ENCODE measurements around the gene SLC17A7.
"Not testable (repeated sequence)": the region's sequence is repeated elsewhere in the genome, so short reads cannot be mapped to it uniquely, and the experiment has no call there.

The SLC17A7 gene

DNA sequence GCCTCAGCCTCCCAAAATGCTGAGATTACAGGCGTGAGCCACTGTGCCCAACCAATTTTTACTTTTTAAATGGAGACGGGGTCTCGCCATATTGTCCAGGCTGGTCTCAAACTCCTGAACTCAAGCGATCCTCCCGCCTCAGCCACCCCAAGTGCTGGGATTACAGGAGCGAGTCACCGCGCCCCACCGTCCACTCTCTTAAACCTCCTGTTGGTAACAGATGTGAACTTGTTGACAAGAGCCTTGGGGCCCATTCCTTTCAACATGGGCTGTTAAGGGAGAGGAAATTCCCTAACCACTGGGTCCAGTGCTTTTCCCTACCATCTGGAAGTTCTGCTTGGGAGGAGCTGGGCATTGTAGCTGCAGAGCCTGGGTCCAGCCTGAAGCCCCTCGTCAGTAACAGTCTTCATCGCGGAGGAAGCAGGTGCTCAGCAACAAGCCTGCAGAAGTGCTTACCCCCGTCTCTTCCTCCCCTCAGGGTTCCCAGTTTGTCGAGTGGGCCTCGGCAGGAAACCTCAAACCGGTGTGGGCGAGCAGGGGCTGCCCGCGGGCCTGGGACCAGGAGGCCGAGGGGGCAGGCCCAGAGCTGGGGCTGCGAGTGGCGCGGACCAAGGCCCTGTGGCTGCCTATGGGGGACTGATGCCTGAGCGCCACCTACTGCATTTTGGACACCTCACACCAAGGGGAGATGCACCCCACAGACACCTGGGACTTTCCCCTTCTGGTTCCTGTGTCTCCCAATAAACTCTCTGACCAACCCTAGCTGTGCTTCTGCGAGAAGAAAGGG, 28.7 kb upstream of the SLC17A7 start:
- DNase-seq (ENCODE audit: low read depth in 2 of 2): peak; percentile 86 to 93

DNA sequence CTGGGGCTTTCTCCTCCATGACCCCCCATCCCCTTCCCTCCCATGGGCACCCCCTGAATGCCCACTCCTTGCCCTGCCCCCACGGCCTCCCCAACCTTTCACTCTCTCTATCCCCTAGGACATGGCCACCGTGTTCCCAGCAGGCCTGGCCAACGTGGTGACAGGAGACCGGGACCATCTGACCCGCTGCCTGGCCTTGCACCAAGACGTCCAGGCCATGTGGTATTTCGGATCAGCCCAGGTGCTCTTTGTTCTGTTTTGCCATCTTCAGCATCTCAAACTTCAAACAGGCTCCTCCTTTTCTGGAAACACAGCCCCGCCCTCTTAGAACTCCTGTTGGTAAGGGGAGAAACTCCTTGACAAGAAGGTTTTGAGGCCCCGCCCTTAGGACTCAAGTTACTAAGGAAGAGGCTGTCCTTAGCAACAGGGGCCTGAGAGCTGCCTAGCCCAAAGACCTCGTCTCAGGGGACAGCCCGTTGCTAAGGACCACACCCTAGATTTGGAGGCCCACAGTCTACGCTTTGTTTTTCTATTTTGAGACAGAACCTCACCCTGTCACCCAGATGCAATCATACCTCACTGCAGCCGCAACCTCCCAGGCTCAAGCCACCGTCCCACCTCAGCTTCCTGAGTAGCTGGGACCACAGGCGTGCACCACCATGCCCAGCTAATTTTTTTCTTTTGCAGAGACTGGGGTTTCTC, 27.6 kb upstream of the SLC17A7 start:
- peak; percentile 73 to 74 for DNase-seq (ENCODE audit: low read depth in 2 of 2)

DNA sequence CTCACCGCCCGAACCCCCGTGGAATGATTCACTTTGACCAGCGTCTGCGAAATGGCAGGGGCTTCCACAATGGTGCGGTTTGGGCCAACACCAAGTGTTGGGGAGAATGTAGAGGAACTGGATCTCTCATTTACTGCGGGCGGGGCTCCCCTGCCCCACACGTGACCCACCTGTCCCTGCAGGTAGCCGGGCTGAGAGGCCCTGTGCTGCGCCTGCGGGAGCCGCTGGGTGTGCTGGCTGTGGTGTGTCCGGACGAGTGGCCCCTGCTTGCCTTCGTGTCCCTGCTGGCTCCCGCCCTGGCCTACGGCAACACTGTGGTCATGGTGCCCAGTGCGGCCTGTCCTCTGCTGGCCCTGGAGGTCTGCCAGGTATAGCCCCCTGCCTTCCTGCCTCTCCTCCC, 26.9 kb upstream of the SLC17A7 start:
- no peak for DNase-seq (ENCODE audit: low read depth in 2 of 2)

DNA sequence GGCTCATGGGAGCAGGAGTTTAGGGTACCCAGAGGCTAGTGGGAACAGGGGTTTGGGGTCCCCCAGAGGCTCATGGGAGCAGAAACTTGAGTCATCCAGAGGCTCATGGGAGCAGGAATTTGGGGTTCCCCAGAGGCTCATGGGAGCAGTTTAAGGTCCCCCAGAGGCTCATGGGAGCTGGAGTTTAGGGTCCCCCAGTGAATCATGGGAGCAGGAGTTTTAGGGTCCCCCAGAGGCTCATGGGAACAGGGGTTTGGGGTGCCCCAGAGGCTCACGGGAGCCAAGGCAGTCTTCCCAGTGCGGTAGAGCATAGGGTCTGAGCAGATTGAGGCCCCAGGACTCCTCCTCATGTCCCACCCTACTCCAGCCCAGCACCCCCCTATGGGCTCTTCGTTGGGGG, 24.0 kb upstream of the SLC17A7 start:
- no peak for DNase-seq (ENCODE audit: low read depth in 2 of 2)

DNA sequence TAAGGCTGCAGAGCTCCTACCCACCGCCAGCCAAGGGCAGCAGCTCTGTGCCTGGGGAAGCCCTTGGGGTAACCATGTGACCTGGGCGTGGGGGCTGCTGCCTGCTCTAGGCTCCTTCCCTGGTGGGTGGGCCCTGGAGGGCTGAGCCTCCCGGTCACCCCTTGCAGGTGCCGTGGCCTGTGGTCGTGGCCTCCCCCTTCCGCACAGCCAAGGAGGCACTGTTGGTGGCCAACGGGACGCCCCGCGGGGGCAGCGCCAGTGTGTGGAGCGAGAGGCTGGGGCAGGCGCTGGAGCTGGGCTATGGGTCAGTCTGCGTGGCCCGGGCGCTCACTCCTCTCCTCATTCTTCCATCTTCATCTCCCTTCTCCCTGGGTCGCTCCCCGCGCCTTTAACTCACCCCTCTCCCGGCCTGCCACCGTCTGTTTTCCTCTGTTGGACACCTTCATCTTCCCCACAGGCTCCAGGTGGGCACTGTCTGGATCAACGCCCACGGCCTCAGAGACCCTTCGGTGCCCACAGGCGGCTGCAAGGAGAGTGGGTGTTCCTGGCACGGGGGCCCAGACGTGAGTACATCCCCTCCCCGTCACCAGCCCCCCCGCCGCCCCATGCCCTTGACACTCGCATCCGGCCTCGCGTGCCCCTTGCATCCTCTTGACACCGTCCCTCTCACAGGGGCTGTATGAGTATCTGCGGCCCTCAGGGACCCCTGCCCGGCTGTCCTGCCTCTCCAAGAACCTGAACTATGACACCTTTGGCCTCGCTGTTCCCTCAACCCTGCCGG, 22.8 kb upstream of the SLC17A7 start:
- no peak for DNase-seq (ENCODE audit: low read depth in 2 of 2)

DNA sequence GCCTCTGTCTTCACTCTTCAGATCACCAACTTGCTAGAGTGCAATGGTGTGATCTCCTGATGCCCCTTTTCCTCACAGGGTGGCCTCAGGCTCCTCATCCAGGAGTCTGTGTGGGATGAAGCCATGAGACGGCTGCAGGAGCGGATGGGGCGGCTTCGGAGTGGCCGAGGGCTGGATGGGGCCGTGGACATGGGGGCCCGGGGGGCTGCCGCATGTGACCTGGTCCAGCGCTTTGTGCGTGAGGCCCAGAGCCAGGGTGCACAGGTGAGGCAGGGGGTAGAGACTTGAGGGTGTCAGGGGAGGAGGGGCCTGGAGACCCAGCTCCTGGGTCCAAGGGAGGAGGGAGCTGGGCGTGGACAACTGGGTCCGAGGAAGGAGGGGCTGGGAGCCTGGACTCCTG, 21.2 kb upstream of the SLC17A7 start:
- no peak for DNase-seq (ENCODE audit: low read depth in 2 of 2)

DNA sequence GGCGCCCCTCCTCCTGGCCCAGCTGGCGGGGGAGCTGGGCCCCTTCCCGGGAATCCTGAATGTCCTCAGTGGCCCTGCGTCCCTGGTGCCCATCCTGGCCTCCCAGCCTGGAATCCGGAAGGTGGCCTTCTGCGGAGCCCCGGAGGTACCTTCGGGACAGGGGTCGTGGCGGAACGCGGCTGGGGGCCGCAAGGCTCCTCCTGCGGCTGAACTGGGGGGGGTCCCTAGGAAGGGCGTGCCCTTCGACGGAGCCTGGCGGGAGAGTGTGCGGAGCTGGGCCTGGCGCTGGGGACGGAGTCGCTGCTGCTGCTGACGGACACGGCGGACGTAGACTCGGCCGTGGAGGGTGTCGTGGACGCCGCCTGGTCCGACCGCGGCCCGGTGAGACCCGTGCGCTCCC, 20.3 kb upstream of the SLC17A7 start:
- no peak for DNase-seq (ENCODE audit: low read depth in 2 of 2)

DNA sequence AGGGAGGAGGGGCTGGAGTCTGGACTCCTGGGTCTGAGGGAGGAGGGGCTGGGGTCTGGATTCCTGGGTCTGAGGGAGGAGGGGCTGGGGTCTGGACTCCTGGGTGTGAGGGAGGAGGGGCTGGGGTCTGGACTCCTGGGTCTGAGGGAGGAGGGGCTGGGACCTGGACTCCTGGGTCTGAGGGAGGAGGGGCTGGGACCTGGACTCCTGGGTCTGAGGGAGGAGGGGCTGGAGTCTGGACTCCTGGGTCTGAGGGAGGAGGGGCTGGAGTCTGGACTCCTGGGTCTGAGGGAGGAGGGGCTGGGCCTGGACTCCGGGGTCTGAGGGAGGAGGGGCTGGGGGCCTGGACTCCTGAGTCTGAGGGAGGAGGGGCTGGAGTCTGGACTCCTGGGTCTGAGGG, 19.8 kb upstream of the SLC17A7 start:
- DNase-seq (ENCODE audit: low read depth in 2 of 2): not testable (repeated sequence)

DNA sequence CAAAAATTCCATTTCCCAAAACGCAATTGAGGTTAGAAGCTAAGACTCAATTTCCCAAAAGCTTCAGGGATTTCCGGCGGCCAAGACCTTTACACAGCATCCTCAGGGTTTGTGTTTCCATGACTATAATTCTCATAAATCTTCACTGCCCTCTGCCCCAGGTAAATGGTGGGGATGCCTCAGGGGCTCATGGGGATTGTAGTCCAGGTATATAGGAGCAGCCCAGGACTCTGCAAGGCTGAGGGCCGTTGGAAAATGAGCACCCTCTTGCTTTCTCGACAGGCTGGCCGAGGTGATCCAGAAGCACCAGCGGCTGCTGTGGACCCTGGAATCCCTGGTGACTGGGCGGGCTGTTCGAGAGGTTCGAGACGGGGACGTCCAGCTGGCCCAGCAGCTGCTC, 18.1 kb upstream of the SLC17A7 start:
- DNase-seq (ENCODE audit: low read depth in 2 of 2): no peak

DNA sequence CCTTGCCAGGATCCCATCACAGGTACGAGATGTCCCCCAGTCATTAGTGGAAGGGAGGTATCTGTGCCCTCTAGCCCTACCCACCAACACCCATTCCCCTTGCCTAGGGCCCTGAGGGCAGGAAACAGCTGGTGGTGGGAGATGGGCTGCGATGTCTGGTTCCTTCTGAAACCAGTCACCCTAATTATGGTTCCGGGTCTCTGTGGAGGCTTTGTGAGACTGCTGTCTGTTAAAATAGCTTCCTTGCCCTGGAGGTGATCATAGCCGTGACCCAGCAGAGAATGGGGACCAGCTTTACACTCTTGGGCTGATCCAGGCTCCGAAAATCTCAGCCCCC, 17.2 kb upstream of the SLC17A7 start:
- DNase-seq (ENCODE audit: low read depth in 2 of 2): no peak

DNA sequence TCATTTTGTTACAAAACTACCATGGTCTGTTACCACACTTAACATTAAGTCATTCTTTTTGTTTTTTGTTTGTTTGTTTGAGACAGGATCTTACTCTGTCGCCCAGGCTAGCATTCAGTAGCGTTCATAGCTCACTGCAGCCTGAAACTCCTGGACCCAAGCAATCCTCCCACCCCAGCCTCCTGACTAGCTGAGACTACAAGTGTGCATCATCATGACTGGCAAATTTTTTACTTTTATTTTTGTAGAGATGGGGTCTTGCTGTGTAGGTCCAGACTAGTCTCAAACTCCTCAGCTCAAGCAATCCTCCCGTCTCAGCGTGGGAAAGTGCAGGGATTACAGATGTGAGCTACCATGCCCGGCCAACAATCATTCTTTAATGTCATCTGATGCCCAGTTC, 15.0 kb upstream of the SLC17A7 start:
- DNase-seq (ENCODE audit: low read depth in 2 of 2): no peak

DNA sequence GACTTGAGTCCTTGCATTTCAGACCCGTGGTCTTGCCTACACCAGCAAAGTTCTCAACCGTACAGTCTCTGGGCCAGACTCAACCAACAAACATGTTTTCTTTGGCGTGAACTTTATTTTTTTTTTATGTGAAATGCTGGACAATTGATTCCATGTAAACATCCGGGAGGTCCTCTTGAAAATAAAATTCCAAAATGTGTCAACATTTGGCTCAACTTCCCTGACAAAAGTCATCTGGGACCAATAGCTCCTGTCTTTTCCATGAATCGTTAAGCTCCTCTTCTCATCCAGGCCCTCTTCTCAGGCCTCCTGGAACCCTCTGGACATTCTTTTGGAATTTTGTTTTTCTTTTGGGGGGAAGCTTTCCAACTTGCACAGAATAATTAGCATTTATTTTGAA, 14.4 kb upstream of the SLC17A7 start:
- DNase-seq (ENCODE audit: low read depth in 2 of 2): no peak

DNA sequence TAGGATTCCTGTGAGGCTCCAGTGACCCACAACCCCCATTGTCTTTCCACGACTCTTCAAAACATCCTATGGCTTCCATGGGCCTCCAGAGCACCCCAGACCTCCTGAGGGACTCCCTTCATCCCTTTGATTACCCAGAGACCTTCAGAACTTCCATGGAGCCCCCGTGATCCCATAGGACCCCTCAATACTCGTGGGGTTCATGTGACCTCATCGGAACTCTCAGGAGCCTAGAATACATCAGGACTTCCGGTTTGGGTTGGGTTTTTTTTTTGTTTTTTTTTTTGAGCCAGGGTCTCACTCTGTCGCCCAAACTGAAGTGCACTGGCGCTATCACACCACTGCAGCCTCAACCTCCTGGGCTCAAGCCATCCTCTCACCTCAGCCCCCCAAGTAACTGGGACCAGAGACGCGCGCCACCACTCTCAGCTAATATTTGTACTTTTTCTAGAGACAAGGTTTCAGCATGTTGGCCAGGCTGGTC, 12.5 kb upstream of the SLC17A7 start:
- DNase-seq (ENCODE audit: low read depth in 2 of 2): no peak

DNA sequence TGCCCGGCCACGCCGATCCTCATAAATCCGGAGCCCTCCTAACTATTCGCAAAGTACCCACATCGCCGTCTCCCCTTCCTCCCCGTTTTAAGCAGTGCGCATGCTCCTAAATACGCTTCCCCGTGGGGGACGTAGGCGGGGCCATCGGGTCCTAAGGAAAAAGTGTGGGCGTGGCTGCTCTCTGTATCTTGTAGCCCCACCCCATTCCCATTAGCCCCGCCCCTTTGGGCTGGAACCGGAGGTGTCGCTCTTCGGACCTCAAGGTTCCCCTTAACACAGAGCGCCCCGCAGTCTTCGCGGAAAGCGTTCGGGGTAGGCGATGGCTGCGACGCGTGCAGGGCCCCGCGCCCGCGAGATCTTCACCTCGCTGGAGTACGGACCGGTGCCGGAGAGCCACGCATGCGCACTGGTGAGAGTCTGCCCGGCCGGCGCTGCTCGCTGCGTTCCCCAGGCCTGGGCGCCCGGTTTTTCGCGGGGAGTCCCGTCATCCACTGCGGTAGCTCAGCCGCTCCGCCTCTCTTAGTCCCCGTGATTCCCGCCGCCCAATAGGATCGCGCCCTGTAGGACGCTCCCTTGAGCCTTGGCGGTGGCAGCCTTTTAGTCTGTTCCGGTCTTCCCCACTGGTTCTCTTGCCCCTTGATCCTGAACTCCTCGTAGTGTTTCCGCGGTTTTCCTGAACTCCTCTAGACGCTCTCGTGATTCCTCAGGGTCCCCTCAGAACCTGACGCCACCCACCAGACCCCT, 11.9 kb upstream of the SLC17A7 start, which contains the start of gene ALDH16A1:
Gene ALDH16A1 (plus strand): TSS at position 213 of the 744 bp plus-strand sequence. CDS start 107 bp downstream, at position 320.
- peak; percentile 97 for DNase-seq (ENCODE audit: low read depth in 2 of 2)

DNA sequence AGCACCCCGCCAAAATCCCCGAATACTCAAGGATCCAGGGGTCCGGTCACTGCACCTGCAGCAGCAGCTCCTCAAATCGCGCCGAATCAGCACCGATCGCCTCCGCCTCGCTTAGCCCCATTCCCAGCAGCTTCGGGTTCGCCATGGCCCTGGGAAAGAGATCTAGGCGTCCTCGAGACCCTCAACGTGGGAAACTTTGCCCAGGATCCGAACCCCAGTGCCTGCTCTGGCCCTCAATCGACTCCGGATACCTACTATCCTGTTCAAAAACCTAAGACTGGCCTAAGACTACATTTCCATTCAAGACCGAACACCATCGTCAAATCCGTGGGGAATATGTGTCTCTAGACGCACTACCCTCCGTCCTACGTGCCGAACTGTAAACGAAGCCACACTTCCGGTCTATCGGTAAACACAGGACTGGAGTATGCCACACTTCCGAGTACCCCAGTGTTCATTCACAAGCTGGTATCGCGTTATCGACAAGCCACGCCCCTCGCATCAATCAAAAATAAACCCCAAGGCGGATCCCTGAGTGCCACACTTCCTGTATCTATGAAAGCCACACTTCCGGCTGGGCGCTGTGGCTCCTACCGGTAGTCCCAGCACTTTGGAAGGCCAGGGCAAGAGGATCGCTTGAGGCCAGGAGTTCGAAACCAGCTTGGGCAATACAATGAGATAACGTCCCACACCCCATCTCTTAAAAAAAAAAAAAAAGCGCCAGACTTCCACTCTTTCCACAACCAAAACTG, 10.3 kb upstream of the SLC17A7 start, which contains the start of gene PIH1D1:
Gene PIH1D1 (minus strand): TSS at position 385 of the 752 bp plus-strand sequence. CDS start 240 bp downstream, at position 145.
- DNase-seq (ENCODE audit: low read depth in 2 of 2): peak; percentile 91 to 92

DNA sequence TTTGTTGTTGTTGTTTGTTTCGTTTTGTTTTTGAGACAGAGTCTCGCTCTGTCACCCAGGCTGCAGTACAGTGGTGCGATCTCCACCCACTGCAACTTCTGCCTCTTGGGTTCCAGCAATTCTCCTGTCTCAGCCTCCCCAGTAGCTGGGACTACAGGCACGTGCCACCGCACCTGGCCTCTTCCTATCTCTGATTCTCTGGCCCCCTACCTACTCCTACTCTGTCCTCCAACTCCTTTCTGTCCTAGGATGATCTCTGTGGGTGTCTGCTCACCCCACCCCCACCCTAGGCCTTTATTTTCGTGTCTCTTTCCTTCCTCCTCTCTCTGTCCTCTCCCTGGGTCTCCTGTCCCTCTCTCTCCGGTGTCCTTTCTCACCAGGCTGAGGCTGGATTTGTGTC, 9.1 kb upstream of the SLC17A7 start:
- DNase-seq (ENCODE audit: low read depth in 2 of 2): no peak

DNA sequence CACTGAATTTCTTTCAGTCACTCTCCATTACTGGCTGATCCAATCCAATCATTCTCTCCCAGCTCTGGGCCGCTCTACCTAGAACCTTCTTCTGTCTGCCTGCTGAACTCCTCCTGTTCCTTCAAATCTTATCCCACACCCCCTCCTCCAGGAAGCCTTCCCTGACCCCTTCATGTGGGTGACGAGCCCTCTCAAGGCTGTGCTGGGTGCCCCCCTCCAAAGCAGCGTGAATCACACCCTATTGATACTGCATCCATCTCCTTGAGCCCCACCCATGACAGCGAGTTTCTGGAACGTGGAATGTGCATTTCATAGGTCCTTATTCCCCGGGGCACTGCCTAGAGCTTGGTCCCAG, 7.1 kb upstream of the SLC17A7 start:
- no peak for DNase-seq (ENCODE audit: low read depth in 2 of 2)

DNA sequence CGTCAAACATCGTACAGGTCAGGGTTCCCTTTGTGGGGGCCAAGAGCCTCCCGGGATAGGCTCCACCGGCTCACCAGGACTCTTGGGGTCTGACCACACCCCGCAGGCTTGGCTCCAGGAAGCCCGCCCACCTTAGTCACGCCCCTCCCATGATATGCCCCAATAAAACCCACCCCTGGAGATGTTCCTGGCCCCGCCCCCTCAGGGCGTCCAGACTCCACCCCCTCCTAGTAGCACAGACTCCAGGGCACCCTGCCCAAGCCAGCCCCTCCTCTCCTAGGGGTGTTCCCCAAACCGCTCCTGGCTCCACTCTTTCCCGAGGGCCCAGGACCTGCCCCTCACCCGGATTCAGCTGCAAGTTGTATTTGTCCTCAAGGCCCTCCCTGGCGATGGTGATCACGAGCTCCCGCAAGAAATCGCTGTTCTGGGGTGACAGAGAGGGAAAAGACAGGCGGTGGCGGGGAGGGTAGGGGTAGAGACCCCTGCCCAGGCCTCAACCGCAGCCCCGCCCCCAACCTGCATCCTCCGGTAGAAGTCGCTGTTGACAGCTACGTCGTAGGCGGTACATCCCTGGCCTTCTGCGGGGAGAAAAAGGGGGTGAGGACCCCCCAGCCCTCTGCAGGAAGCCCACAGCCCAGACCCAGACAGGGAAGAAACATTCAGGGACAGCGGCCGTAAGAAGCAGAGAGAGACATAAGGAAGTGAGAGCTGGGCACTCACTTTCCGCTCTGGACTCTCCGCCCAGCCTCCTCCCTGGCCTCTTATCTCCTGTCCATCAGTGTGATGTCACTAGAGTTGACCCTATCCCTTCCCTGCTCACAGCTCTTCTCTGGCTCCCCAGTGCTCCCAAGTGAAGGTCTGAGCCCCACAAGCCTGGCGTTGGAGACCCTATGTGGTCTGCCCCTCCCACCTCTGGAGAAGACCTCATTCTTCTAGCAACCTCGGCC, 6.4 kb upstream of the SLC17A7 start:
- peak in 1 of 2 donors; percentile 34 for DNase-seq (ENCODE audit: low read depth in 2 of 2)

DNA sequence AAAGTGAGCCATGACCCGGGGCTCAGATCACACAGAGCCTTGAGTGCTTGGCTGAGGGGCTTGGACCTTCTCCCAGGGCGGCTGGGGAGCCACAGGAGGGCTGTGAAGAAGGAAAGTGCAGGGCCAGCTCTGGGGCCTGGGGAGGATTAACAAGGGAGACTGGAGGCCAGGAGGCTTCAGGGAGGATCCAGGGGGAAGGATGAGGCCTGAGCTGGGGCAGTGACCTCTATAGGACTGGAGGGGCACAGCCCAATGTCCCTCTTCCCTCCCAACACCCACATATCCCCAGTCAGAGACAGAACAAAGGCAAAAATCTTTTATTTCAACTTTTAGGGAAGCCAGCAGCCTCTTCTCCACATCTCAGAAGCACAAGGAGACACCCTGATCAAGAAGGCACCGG, 4.7 kb upstream of the SLC17A7 start:
- DNase-seq (ENCODE audit: low read depth in 2 of 2): no peak
